ENCODE results near the gene KDM5A.
"Not testable (repeated sequence)": the region's sequence is repeated elsewhere in the genome, so short reads cannot be mapped to it uniquely, and the experiment has no call there.

Gene KDM5A

GRCh38 chr12:237026-237815 is 151.9 kb downstream of the KDM5A start:
- DNase-seq: no peak

- DNase-seq: no peak
Measured at GRCh38 chr12:236445-236844, 152.7 kb downstream of the KDM5A start.

GRCh38 chr12:235967-236366 is 153.2 kb downstream of the KDM5A start:
- DNase-seq: not testable (repeated sequence)

- DNase-seq: no peak
Measured at GRCh38 chr12:234891-235415, 154.2 kb downstream of the KDM5A start.

- no peak for DNase-seq
Measured at GRCh38 chr12:234019-234418, 155.1 kb downstream of the KDM5A start.

- no peak for DNase-seq
Measured at GRCh38 chr12:233615-233968, 155.5 kb downstream of the KDM5A start.

- no peak for DNase-seq
Measured at GRCh38 chr12:232731-233614, 156.1 kb downstream of the KDM5A start.

- DNase-seq: no peak
Measured at GRCh38 chr12:230925-231671, 158.0 kb downstream of the KDM5A start.
